Uterus (tissue), 4 donors: ENCODE data around the gene KRT71. TPM values are rescaled to one million over a fixed set of nuclear protein-coding genes. Genes with fewer than 3 reads are reported as not detected.

Source experiments
- DNase-seq, 2 donors: peaks; one replicate each; pipeline ENCODE4 v3.0.0-alpha.2; 2019 to 2020
- H3K27ac ChIP-seq, 2 donors: fragments of 200-600 bp; sonication (generic); 1 replicate in 1 of 2; 2 replicates in 1 of 2; pipeline ENCODE4 v1.5.1; 2016 to 2018
- H3K27me3 ChIP-seq, 2 donors: fragments of 200-600 bp; sonication (generic); one replicate each; pipeline ENCODE4 v1.5.1; 2018 to 2019; ENCODE audit warnings: control low read depth in 1 of 2
- H3K36me3 ChIP-seq, 2 donors: fragments of 200-600 bp; sonication (generic); one replicate each; pipeline ENCODE4 v1.5.1; 2019; ENCODE audit warnings: control low read depth in 1 of 2
- H3K4me1 ChIP-seq, 2 donors: fragments of 200-600 bp; sonication (generic); one replicate each; pipeline ENCODE4 v1.5.1; 2018 to 2019; ENCODE audit warnings: control low read depth in 1 of 2
- H3K4me3 ChIP-seq, 2 donors: fragments of 200-600 bp; sonication (generic); 1 replicate in 1 of 2; 2 replicates in 1 of 2; pipeline ENCODE4 v1.5.1; 2018 to 2019; ENCODE audit warnings: mild to moderate bottlenecking in 1 of 2
- H3K9me3 ChIP-seq, 2 donors: fragments of 200-600 bp; sonication (generic); one replicate each; pipeline ENCODE4 v1.5.1; 2019; ENCODE audit warnings: control low read depth in 1 of 2
- POLR2A ChIP-seq, 2 donors: fragments of 450-650 bp; IDR thresholded peaks; one replicate each; pipeline ENCODE4 v1.6.1; 2016; ENCODE audit warnings: antibody characterized with exemption in 2 of 2, mild to moderate bottlenecking in 1 of 2, moderate library complexity in 1 of 2
- intact Hi-C: fragments of 100-400 bp; cut with DNase I; formaldehyde crosslinking; loops from one replicate; pipeline ENCODE4 v1.15.1; 2023; ENCODE audit warnings: low total_unique reads
- total RNA-seq, 4 donors: library from RNA; depleted of rRNA in 3 of 4; stranded (reverse); fragments of >200 nt in 3 of 4; gene quantifications; one replicate each; pipeline versions ENCODE4 v1.1.0 to v1.2.4, GENCODE V29; 2014 to 2023
- TF ChIP-seq, protein P1 (sequence below), 4 experiments: fragments of 200-600 bp in 2 of 4; fragments of 450-650 bp in 2 of 4; sonication (generic) in 2 of 4; IDR thresholded peaks; one replicate each; pipeline ENCODE4 v1.5.1; 2016 to 2019; ENCODE audit warnings: antibody characterized with exemption in 4 of 4, mild to moderate bottlenecking in 2 of 4, moderate library complexity in 1 of 4
- donor health status: DM: yes; HTN: yes; CAD: no.

The KRT71 gene
- total RNA-seq, 4 donors from 2014 or later: not detected

DNA sequence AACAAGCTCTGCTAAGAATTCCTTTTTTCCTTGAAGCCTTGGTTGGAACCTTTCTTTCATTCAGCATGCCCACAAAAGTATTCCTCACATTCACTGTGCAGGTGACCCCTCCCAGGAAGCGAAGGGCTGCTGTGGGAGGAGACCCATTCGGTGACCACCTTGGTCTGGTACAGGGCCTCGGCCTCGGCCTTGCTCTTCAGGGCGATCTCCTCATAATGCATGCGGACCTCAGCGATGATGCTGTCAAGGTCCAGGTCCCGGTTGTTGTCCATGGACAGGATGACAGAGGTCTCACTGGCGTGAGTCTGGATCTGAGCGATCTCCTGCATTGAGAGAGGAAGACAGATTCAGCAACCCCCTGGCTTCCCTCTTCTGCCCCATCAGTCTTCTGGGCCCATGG is 17.6 kb upstream of the KRT71 start:
- intact Hi-C loops: no loop called here
- DNase-seq: no peak
- Histone ChIP-seq H3K4me3 (no peak overlapping the region), H3K27ac (no peak overlapping the region), H3K36me3 (no peaks in the 10 kb centered on the region), H3K4me1 (no peaks in the 10 kb centered on the region), H3K27me3 (no peaks in the 10 kb centered on the region), H3K9me3 (no peaks in the 10 kb centered on the region)
- TF ChIP-seq POLR2A (IDR thresholded peaks at IDR 0.05): no peak
- TF ChIP-seq, protein P1, sequence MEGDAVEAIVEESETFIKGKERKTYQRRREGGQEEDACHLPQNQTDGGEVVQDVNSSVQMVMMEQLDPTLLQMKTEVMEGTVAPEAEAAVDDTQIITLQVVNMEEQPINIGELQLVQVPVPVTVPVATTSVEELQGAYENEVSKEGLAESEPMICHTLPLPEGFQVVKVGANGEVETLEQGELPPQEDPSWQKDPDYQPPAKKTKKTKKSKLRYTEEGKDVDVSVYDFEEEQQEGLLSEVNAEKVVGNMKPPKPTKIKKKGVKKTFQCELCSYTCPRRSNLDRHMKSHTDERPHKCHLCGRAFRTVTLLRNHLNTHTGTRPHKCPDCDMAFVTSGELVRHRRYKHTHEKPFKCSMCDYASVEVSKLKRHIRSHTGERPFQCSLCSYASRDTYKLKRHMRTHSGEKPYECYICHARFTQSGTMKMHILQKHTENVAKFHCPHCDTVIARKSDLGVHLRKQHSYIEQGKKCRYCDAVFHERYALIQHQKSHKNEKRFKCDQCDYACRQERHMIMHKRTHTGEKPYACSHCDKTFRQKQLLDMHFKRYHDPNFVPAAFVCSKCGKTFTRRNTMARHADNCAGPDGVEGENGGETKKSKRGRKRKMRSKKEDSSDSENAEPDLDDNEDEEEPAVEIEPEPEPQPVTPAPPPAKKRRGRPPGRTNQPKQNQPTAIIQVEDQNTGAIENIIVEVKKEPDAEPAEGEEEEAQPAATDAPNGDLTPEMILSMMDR (IDR thresholded peaks at IDR 0.05): no peak

DNA sequence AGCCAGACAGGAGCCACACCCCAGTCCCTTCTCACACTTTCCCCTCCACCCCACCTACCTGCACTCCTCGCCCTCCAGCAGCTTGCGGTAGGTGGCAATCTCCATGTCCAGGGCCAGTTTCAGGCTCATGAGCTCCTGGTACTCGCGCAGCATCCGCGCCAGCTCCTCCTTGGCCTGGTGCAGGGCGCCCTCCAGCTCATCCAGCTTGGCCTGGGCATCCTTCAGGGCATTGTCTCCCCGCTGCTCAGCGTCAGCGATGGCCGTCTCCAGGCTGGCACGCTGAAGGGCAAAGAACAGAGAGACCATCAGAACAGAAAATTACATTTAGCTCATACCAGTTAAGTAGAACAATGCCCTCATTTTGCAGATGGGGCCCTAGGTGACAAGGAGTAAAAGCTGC is 15.2 kb upstream of the KRT71 start:
- DNase-seq: no peak
- TF ChIP-seq, protein P1 (IDR thresholded peaks at IDR 0.05): no peak
- no peak for TF ChIP-seq POLR2A (IDR thresholded peaks at IDR 0.05)
- H3K36me3 ChIP-seq: no peaks in the 10 kb centered on the region
- no peaks in the 10 kb centered on the region for H3K9me3 ChIP-seq
- H3K27ac ChIP-seq: no peak overlapping the region
- intact Hi-C loops: no loop called here
- H3K4me1 ChIP-seq: no peaks in the 10 kb centered on the region
- no peaks in the 10 kb centered on the region for H3K27me3 ChIP-seq
- H3K4me3 ChIP-seq: no peak overlapping the region

DNA sequence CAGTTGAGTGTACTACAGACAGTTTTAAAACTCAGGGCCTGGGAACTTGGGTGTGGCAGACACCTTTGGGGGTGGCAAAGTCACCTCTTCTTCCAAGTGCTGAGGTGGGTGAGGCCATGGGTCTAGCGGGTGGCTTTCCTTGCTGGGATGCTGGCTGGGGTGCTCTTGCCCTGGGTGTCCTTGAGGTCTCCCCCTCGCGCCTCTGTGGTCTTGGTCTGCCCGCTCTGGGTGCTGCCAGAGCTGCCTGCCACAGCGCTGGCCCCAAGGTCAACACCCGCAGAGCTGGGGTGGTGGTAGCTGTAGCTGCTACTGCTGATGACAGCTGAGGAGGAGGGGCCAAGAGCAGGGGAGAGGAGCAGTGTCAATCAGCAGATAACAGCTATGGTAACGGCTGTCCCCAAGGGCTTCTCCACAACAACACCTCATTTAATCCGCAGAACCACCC is 13.9 kb upstream of the KRT71 start:
- no peak for DNase-seq
- TF ChIP-seq, protein P1 (IDR thresholded peaks at IDR 0.05): no peak
- TF ChIP-seq POLR2A (IDR thresholded peaks at IDR 0.05): no peak
- intact Hi-C loops: no loop called here

DNA sequence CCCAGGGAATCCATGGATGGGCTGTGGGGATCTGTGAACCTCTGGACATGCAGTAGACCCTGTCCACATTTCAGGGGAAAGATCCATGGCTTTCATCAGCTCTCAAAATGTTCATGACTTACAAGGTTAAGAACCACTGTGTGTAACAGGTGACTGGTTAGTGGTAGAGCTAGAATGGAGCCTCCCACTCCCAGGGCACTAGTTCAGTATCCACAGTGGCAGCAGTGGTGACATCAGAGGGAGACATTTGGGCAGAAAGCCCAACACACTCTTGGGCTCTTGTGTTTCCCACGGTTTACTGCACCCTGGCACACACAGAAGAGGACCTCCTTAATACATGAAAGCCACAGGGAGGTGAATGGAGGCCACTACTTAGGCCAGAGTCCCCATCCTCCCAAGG is 11.6 kb upstream of the KRT71 start:
- no peak for DNase-seq
- Histone ChIP-seq H3K27me3 (no peaks in the 10 kb centered on the region), H3K27ac (no peak overlapping the region), H3K4me1 (no peaks in the 10 kb centered on the region), H3K36me3 (no peaks in the 10 kb centered on the region), H3K4me3 (no peak overlapping the region), H3K9me3 (no peaks in the 10 kb centered on the region)
- TF ChIP-seq, protein P1 (IDR thresholded peaks at IDR 0.05): no peak
- TF ChIP-seq POLR2A (IDR thresholded peaks at IDR 0.05): no peak
- intact Hi-C loops: no loop called here

More for the DNA sequence above, 13.9 kb upstream of the KRT71 start:
- no peaks in the 10 kb centered on the region for H3K4me1 ChIP-seq
- H3K27me3 ChIP-seq: no peaks in the 10 kb centered on the region
- no peak overlapping the region for H3K27ac ChIP-seq
- no peaks in the 10 kb centered on the region for H3K36me3 ChIP-seq
- no peak overlapping the region for H3K4me3 ChIP-seq
- H3K9me3 ChIP-seq: no peaks in the 10 kb centered on the region

DNA sequence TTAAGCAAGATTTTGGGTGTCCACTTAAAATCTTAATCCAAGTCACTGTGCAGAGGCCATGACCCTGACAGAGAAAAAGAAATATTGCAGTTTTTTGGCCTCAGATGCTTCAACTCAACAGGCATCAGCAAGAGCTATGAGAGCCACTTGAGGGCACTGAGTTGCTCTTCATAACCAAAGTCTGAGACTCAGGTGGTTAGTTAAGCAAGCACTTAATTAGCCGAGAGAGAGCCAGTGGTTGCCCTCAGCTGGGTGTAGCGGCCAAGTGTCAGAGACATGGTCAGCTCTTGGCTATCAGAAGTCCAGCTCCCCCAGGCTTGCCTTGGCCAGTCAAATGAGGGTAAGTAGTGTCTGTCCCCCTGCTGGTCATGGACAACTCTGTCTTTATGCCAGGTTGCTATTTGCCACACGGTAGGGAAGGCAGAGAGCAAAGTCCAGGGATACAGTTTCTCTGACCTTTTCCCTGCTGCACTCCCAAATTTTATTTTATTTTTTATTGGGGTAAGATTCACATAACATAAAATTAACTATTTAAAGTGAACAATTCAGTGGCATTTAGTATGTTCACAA is 9.0 kb upstream of the KRT71 start:
- intact Hi-C loops: no loop called here
- Histone ChIP-seq H3K4me3 (no peak overlapping the region), H3K36me3 (no peaks in the 10 kb centered on the region), H3K9me3 (no peaks in the 10 kb centered on the region), H3K27ac (no peak overlapping the region), H3K27me3 (no peaks in the 10 kb centered on the region), H3K4me1 (no peaks in the 10 kb centered on the region)
- TF ChIP-seq POLR2A (IDR thresholded peaks at IDR 0.05): no peak
- TF ChIP-seq, protein P1 (IDR thresholded peaks at IDR 0.05): no peak
- DNase-seq: no peak
